PC-3 (cell line): ENCODE results near the gene SLC24A3.

Experiments used
- EZH2 ChIP-seq: fragments of 300-600 bp; sonication (generic); IDR thresholded peaks from one replicate; pipeline ENCODE4 v1.6.1; 2017; ENCODE audit warnings: antibody characterized with exemption, mild to moderate bottlenecking, low read length; ENCODE audit not compliant: unreplicated experiment
- EZH2phosphoT487 ChIP-seq: fragments of 300-600 bp; sonication (generic); IDR thresholded peaks from 2 replicates; pipeline ENCODE4 v1.6.1; 2018; ENCODE audit warnings: mild to moderate bottlenecking, antibody characterized with exemption, low read length, borderline replicate concordance
- TF ChIP-seq, protein P1 (sequence below): fragments of 300-600 bp; sonication (generic); conservative IDR thresholded peaks from 2 replicates; pipeline ENCODE4 v1.5.1; 2017; ENCODE audit warnings: antibody characterized with exemption, low read depth, mild to moderate bottlenecking, low read length

DNA sequence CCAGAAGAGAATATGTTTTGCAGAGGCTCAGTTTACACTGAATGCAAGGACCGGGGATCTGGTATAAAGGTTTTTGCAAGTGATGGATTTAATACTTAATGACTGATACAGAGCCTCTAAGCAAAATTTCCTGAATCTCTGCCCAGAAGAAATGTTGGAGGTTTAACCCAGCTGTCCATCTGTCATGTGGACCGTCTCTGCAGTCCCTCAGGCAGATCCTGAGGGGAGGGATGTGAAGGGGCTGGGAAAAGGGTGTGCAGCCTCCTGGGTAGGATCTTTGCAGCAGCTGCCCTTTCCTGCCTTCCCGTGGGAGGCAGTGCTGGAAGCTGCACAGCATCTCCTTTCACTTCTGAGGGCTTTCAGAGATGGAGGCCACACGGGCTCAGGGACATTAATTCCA lies 207.0 kb downstream of the SLC24A3 start:
- TF ChIP-seq, protein P1, sequence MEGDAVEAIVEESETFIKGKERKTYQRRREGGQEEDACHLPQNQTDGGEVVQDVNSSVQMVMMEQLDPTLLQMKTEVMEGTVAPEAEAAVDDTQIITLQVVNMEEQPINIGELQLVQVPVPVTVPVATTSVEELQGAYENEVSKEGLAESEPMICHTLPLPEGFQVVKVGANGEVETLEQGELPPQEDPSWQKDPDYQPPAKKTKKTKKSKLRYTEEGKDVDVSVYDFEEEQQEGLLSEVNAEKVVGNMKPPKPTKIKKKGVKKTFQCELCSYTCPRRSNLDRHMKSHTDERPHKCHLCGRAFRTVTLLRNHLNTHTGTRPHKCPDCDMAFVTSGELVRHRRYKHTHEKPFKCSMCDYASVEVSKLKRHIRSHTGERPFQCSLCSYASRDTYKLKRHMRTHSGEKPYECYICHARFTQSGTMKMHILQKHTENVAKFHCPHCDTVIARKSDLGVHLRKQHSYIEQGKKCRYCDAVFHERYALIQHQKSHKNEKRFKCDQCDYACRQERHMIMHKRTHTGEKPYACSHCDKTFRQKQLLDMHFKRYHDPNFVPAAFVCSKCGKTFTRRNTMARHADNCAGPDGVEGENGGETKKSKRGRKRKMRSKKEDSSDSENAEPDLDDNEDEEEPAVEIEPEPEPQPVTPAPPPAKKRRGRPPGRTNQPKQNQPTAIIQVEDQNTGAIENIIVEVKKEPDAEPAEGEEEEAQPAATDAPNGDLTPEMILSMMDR: no peak
- TF ChIP-seq EZH2: no peak
- TF ChIP-seq EZH2phosphoT487: no peak
